GM23338 (cell line): ENCODE data around the gene KCNQ5.

Experiments used
- CREB1 ChIP-seq: fragments of 250-450 bp; sonication (Bioruptor Pico); IDR thresholded peaks from 2 replicates; pipeline ENCODE4 v1.5.0; 2020; ENCODE audit warnings: low read depth, mild to moderate bottlenecking, moderate library complexity
- EZH2phosphoT487 ChIP-seq: fragments of 200-600 bp; sonication (generic); IDR thresholded peaks from one replicate; pipeline ENCODE4 v1.8.1; 2018; ENCODE audit warnings: antibody characterized with exemption; ENCODE audit not compliant: unreplicated experiment
- NANOG ChIP-seq: IDR thresholded peaks from 2 replicates; pipeline ENCODE4 v1.6.1; 2016; ENCODE audit warnings: antibody characterized with exemption, borderline replicate concordance
- POLR2AphosphoS5 ChIP-seq: IDR thresholded peaks from 2 replicates; pipeline ENCODE4 v1.6.1; 2016; ENCODE audit warnings: antibody characterized with exemption, low read depth
- TF ChIP-seq, protein P1 (sequence below), 2 experiments: fragments of 200-600 bp in 1 of 2; sonication (generic) in 1 of 2; conservative IDR thresholded peaks; 2 replicates each; pipeline versions ENCODE4 v1.5.1 to v1.6.1; 2016 to 2017; ENCODE audit warnings: antibody characterized with exemption in 2 of 2, low read depth in 2 of 2, mild to moderate bottlenecking in 2 of 2, moderate library complexity in 1 of 2
- TF ChIP-seq, protein P2 (sequence below): IDR thresholded peaks from one replicate; pipeline ENCODE4 v1.6.1; 2018; ENCODE audit warnings: antibody characterized with exemption; ENCODE audit not compliant: unreplicated experiment

DNA sequence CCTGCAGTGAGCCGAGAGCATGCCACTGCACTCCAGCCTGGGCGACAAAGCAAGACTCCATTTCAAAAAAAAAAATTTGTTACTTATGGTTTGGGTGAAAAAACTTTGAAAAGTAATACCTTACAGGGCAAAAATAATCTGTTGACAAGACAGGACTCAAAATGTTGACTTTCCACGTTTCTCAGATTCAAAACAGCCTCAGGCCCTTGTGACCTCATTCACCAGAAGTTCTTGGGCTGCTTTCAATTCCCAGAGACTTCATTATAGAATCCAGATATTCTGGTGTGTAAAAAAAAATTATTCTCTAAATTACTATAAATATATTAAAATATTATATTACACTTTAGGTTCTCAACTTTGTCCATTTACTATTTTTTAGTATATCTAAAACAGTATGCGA is 116.2 kb downstream of the KCNQ5 start:
- TF ChIP-seq, protein P1, sequence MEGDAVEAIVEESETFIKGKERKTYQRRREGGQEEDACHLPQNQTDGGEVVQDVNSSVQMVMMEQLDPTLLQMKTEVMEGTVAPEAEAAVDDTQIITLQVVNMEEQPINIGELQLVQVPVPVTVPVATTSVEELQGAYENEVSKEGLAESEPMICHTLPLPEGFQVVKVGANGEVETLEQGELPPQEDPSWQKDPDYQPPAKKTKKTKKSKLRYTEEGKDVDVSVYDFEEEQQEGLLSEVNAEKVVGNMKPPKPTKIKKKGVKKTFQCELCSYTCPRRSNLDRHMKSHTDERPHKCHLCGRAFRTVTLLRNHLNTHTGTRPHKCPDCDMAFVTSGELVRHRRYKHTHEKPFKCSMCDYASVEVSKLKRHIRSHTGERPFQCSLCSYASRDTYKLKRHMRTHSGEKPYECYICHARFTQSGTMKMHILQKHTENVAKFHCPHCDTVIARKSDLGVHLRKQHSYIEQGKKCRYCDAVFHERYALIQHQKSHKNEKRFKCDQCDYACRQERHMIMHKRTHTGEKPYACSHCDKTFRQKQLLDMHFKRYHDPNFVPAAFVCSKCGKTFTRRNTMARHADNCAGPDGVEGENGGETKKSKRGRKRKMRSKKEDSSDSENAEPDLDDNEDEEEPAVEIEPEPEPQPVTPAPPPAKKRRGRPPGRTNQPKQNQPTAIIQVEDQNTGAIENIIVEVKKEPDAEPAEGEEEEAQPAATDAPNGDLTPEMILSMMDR (conservative IDR thresholded peaks at IDR 0.05; ENCODE audit: low read depth in 2 of 2): no peak
- TF ChIP-seq, protein P2, sequence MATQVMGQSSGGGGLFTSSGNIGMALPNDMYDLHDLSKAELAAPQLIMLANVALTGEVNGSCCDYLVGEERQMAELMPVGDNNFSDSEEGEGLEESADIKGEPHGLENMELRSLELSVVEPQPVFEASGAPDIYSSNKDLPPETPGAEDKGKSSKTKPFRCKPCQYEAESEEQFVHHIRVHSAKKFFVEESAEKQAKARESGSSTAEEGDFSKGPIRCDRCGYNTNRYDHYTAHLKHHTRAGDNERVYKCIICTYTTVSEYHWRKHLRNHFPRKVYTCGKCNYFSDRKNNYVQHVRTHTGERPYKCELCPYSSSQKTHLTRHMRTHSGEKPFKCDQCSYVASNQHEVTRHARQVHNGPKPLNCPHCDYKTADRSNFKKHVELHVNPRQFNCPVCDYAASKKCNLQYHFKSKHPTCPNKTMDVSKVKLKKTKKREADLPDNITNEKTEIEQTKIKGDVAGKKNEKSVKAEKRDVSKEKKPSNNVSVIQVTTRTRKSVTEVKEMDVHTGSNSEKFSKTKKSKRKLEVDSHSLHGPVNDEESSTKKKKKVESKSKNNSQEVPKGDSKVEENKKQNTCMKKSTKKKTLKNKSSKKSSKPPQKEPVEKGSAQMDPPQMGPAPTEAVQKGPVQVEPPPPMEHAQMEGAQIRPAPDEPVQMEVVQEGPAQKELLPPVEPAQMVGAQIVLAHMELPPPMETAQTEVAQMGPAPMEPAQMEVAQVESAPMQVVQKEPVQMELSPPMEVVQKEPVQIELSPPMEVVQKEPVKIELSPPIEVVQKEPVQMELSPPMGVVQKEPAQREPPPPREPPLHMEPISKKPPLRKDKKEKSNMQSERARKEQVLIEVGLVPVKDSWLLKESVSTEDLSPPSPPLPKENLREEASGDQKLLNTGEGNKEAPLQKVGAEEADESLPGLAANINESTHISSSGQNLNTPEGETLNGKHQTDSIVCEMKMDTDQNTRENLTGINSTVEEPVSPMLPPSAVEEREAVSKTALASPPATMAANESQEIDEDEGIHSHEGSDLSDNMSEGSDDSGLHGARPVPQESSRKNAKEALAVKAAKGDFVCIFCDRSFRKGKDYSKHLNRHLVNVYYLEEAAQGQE: no peak
- TF ChIP-seq POLR2AphosphoS5 (no peak), EZH2phosphoT487 (no peak), NANOG (no peak), CREB1 (CRISPR knock-in tag) (no peak)
